GM19328 (cell line): Measurements from ENCODE around the gene CRNKL1.
A peak's percentile ranks its signal among the peaks of the same experiment; 100 is the strongest.

ENCODE experiments used
- ATAC-seq: cut with Tn5 transposase; IDR thresholded peaks from one replicate; pipeline ENCODE4 v1.9.1; 2021; ENCODE audit warnings: mild to moderate bottlenecking, moderate library complexity; ENCODE audit not compliant: unreplicated experiment

The CRNKL1 gene

DNA sequence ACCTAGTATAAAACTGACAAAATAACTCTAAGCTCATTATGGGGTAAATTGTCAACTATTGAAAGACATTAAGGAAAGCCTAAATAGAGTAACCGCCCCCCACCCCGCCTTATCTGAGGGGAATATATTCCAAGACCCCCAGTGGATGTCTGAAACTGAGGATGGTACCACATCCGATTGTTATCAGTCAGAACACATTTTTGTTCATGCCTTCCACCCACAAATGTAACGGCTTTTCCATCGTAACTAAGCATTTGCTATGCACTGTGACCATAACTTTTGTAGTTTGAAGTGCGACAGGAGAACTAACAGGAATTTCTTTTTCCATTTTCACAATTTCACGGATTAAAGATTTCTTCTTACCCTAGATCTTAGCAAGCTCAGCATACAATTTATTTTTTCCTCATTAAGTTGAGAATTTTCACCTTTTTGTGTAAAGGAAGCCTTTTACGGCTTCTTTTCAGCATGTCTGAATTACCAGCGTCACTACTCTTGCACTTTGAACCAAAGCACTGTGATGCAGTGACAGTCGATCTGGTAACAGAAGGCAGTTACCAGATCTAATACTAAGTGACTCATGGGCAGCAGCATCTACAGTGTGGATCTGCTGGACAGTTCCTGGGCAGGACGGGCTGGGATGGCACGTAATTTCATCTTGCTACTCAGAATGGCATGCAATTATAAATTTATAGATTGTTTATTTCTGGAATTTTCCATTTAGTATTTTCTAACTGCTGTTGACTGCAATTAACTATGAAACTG is 11.9 kb upstream of the CRNKL1 start:
- ATAC-seq = no peak

DNA sequence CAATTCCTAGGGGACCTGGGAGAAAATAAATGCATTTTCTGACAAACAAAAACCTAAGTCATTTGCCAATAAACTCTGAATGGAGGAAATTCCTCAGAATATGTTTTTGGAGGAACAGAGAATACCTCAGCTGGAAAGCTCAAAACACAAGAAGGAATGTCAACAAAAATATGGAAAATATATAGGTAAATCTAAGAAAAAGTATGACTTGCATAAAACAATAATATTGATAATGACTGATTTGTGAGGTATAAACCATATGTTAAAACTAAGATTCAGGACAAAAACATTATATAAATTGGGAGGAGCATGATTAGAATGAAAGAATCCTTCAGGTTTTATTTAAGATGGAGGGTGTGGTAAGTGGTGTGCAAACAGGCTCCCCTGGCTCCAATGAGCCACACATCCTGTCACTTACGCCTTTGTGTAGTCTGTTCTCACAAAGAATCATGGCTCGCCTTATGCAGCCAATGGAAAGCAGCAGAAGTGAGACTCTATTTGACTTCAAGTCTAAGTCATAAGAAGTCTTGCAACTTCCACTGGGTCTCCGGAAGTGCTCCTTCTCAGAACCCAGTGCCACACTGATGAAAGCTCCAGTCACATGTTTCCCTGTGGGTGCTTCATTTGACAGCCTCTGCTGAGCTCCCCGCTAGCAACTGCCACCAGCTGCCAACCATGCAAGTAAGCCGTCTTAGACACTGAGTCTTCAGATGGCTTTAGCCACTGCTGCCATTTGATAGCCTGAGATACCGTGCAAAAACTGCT is 8.2 kb upstream of the CRNKL1 start:
- no peak for ATAC-seq

DNA sequence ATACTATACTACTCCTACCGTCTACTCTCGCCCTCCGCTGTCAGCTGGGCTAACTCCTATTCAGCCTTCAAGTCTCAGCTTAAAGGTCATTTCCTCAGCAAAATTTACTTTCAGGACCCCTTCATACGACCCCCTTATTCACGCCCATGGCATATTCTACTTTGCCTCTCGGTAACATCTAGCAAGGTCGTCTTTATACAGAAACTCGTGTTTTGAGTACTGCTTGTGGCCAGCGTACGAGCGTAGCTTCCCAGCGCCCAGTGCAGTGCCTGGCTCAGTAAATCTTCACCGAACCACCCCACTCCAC is 546 bp downstream of the CRNKL1 start:
- peak; percentile 10 for ATAC-seq

DNA sequence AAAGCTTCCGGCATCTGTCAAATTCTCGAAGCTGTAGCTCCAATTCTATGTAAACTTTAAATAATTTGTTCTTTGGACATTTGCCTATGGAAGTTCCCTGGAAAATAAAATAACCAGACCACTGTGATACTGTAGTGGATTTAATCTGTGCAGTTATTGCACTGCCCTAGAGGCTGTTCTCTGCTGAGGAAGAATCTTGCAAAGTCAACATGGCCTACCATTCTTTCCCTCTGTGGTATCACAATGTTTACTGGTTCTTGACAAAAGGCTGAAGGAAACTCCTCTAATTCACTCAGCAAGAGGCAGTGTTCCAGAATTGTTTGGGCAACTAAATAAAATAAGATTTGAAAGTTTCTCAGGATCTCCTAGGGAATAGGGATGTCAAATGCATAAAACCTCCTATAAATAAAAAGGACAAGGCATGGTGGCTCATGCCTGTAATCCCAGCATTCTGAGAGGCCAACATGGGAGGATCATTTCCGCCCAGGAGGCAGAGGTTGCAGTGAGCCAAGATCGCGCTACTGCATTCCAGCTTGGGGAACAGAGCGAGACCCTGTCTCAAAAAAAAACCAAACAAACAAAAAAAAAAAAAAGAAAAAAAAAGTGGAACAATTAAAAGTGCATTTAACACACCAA is 12.4 kb downstream of the CRNKL1 start:
- no peak for ATAC-seq

DNA sequence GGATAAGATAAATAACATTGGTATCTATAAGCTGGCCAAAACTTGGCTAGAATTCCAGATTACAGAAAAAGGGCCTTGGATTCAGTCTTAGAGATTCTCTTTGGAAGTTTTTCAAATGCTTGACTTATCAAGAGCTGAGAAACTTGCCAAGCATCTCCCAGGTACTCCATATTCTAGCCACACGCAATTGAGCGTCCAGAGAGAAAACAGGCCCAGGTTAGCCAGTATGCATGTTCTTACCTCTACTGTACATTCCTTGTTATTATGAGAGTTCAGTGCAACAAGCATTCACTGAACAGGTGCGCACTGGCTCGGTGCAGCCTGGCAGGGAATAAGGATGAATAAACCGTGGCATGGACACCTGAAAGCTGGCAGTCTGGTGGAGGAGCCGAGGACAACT is 13.7 kb downstream of the CRNKL1 start:
- no peak for ATAC-seq

DNA sequence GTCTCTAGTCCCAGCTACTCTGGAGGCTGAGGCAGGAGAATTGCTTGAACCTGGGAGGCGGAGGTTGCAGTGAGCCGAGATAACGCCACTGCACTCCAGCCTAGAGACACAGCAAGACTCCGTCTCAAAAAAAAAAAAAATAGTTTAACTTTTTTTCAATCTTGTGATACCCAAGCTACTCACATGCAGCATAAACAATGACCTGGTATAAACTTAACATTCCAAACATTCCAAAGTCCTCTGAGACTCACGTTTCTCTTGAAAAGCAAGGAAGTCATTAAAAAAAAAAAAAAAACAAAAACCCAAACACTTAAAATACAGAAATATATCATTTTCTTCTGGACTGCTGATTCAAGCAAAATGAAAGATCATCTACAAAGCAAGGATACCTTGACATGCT is 14.3 kb downstream of the CRNKL1 start:
- ATAC-seq = no peak

DNA sequence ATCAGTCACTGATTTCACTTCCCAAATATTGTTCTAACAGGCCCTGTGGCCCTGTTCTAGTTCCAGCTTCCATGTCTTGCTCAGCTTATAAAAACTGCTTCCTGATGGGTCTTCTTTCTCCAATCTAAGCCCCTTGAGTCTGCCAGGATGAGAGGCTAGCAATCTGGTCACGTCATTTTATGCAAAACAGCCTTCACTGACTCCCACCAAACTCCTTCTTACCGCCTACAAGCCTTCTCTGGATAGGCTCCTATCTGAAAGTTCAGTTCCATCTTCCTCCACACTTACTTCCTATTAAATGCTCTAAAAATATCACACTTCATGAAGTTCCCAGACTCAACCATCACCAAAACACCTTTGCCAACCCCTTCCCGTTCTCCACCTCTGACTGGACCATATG is 15.5 kb downstream of the CRNKL1 start:
- no peak for ATAC-seq

DNA sequence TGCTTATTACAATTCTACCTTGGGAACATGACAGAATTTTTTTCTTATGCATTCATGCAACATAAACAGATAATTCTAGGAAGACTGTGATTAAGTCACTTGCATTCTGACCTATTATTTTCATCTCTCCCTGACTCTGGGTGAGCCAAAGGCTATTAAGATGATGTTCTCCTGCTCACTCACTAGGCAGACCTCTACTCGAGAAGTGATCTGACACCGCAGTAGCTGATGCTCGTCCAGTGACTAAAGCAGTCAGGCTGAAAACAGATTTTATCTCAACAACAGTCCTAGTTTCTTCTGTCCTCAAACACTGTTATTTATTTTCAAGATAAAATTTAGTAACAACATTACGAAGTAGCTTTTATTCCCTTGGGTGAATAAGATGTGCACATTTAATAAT is 17.8 kb downstream of the CRNKL1 start:
- ATAC-seq = no peak

DNA sequence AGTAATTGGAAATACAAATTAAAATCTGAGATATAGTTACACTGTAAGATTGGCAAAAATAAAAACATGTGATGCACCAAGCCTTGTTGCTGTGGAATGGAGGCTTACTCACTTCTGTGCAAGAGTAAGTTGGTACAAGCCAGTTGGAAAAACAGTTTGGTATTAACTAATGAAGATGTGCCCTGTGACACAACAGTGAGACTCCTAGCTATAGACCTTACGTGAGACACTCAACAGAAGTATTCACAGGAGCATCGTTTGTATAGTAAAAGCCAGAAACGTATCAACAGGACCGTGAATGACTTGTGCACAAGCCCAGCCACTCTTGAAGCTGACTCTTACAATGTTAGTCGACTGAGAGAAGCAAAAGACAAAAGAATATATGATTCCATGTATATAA is 20.5 kb downstream of the CRNKL1 start:
- no peak for ATAC-seq

DNA sequence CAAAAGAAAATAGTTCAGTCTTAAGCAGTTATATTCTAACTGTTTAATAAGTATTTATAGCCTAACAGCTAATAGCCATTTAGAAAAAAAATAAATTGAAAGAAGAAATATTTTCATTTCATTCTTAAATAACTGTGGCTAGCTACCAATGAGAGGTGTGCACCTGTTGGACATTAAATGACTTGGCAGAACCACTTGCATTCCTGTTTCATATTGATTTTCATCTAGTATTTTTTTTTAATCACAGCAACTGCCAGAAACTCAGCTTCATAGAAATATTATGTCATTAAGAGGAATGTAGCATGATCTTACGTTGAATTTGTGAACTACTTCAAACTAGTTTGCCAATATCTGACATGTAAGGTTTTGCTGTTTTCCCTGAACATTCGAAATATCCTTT is 25.0 kb downstream of the CRNKL1 start:
- no peak for ATAC-seq

DNA sequence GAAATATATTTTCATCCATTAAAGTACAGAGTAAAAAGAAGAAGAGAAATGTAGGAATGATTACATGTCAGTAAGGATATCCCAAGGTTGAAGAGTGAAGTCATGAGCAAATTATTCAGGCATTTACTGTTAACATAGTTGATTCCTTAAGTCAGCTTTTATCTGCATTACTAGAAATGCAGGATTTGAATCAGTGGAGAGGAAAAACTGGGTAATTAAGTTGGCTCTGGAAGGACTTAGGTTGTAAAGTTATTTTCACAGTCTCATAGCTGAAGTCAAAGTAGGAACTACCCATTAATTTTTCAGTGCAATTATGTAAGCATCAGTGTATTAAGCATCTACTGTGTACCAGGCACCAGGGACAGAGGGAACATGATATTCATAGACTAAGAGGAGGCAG is 27.3 kb downstream of the CRNKL1 start:
- ATAC-seq = no peak

DNA sequence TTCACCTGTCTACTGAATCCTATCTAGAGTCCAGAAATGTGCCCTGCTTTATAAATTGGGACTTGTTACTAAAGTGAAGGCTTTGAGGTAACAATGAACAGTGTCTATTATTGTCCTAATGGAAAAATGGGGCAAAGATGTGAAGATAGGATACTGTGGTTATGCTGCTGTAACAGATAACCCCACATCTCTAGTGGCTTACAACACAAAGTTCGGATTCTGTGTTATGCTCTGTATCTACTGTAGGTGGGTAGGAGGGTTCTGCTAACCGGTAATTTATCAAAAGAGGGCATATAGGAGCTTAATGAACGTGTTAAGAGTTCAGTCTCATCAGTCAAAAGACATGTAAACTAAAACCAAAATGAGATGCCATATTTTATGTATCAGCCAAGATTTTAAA is 28.9 kb downstream of the CRNKL1 start:
- no peak for ATAC-seq

DNA sequence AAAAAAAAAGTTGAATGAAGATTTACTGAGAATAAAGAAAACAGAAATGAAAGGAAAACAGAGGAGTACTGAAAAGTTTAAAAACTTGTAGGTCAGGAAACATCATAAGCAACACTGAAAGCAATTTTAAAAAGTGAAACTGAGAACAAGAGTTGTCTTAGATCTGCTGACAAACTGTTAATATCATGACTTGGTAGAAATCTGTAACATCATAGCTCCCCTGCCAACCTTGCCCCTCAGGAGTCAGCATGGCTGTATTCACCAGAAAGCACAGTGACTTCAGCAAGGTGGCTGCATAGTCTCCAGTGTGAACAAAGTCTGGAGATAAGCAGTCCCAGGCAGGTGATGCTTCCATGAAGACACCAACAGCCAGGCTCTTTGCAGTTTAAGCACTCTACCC is 29.8 kb downstream of the CRNKL1 start:
- ATAC-seq = no peak

DNA sequence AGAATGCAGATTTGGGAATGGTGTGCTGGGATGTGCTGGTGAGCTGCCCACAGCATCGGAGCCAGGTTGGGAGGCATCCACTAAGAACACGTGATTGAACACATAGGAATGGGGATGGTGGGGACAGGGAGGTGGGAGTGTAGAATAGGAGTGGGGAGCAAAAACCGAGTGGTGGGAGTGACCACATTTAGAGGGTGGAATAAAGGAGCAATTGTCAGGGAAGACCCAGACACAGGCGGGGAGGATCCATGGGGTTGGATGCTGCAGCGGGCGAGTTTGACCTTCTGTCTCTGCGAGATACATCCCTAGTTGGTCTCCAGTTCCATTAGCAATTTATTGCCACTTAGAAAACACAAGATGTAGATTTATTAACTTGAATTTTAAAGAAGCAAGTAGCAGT is 30.4 kb downstream of the CRNKL1 start:
- no peak for ATAC-seq

DNA sequence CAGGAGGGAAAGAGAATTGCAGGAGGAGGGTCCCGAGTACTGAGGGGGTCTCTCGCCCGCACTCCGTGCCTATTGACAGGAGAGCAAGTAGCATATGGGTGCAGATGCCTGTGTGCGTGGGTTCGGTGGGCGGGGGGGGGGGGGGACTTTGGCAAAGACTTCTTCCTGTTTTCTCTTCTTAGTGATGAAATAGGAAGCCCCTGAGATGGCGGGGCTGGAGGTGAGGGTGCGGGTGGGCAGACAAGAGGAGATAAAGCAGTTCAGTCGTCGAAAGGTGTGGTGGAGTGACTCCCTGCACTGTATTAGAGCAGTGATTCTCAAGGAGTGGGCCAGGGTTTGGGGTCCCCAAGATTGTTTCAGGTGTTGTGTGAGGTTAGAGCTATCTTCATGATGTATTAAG is 31.4 kb downstream of the CRNKL1 start:
- ATAC-seq = no peak

DNA sequence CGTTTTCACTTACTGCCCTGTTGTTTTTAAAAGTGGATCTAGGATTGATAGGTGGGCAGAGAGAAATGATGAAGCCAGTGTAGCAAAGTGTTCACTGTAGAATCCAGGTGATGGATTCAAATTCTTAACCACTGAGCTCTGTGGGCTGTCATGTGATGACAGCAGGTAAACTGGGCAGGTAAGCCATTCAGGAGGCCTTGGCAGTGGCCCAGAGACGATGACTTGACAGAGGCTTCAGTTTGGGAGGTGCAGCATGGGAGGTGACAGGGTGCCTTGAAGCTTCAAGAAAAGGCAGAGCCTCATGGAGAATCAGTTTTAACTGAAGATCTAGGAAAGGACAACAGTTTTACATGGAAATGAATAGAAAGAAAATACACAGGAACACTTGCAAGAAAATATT is 33.1 kb downstream of the CRNKL1 start:
- no peak for ATAC-seq

DNA sequence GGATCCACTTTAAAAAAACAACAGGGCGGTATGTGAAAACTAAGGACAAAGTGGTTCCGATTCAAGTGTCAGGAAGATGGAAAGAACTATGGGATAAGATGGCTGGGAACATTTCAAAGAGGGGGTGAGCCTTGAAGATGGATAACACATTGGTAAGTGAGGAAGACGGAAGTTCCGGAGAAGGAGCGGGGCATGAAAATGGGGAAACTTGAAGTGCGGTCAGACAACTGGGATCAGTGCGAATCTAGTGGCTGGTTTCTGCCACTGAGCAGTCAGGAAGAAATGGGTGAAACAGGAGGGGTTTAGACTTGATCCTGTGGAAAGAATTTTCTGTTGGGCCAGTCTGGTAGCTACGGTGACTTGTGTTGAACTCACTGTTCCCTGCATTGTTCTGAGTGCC is 33.9 kb downstream of the CRNKL1 start:
- ATAC-seq = no peak

DNA sequence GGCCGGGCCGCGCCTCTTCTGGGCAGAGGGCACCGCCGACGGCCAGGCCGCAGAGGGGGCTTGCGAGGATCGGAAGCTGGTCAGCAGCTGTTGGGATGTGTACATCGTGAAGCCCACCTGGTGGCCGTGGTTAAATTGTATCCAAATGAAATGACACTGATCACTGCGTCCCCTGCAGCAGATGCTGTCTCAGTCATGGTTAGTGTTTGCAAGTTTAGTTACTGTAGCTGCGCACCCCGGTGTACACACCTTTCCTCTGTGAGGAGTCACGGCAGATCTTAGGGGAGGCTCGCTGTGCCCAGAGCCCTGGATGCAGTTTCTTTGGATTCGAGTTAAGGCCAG is 34.5 kb downstream of the CRNKL1 start:
- peak; percentile 4 for ATAC-seq

DNA sequence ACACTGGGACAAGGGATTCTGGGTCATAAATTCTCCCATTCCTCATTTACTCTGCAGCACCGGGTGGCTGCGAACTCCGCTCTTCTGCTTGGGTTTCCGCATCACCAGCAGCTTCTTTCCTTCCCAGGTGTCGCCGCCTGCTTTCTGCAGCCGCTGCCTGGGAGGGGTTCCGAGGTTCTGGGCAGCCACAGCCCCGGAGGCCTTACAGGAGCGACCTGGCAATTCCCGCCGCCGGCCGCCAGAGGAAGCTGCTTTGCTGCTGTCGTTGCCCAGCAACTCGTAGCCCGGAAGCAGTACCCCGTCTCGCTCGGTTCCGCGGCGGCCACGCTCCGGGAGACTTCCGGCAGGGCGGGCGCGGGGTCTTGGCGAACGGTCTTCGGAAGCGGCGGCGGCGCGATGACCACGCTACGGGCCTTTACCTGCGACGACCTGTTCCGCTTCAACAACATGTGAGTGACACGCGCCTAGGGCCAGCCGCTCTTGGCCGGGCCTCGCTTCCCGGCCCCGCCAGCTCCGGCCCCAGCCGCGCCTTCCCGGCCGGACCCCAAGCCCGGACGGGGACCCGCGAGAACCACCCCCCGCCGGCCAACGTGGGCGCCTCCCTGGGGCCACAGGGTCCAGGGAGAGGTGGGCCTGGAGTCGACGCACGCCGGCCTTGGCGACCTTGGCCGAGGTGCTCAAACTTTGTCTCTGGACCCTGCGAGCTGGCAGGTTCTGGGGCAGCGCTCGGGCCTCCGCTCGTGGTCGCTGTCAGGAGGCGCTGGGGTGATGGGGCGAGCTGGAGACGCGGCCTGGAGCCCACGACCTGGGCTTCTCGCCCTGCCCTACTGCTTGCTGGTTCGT is 35.0 kb downstream of the CRNKL1 start, which contains the start of gene NAA20:
Gene NAA20, plus strand, starts transcription at position 362 of the 843 bp plus-strand sequence. Its CDS starts 35 bp downstream, at position 397.
- peak; percentile 99 for ATAC-seq

DNA sequence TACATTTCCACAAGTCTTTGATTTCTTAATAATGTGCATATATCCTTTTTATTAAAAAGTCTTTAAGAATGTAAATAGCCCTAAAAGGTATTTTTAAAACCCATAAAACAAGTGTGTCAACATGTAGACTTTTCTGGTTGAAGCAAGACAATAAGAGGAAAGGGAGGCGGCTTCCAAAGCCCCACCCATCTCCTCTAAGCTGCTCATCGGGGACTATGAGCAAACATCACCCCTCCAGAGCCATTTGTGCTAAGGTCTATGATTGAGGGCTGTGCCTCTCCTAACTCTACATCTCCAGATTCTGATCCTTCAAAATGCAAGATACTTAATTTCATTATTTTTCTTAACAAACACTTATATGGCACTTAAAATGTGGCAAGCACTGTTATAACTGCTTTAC is 37.6 kb downstream of the CRNKL1 start:
- ATAC-seq = no peak

DNA sequence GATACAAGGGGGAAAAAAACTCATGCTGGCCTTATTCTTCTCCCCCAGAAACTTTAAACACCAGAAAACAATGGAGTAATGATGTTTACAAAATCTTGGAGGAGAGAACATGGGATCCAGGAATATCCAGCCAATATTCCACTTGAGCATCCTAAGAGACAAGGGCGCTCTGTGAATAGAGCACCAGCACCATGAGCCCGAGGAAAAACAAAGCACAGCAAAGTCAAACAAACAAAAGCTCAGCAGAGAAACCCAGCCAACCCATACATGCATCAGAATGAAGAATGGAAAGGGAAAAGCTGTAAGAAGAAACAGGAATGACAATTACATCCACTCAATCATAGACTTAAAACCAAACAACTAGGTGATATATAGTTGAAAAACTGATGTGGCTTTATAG is 39.7 kb downstream of the CRNKL1 start:
- no peak for ATAC-seq
